ENCODE data around the gene POMP.

POMP gene

GRCh38 chr13:28623782-28624706 lies 34.9 kb upstream of the POMP start:
- Histone ChIP-seq H3K4me3 (ENCODE audit: low read depth, low read length) (no peak overlapping the region), H3K36me3 (ENCODE audit: control insufficient read depth, insufficient read depth, low read length) (no peaks in the 10 kb centered on the region), H3K4me1 (ENCODE audit: control insufficient read depth, insufficient read depth, low read length) (no peaks in the 10 kb centered on the region)

GRCh38 chr13:28624707-28625432 lies 34.1 kb upstream of the POMP start:
- no peaks in the 10 kb centered on the region for H3K4me1 ChIP-seq (ENCODE audit: control insufficient read depth, insufficient read depth, low read length)
- no peaks in the 10 kb centered on the region for H3K36me3 ChIP-seq (ENCODE audit: control insufficient read depth, insufficient read depth, low read length)
- H3K27me3 ChIP-seq (ENCODE audit: control insufficient read depth, insufficient read depth, low read length), result no peaks in the 10 kb centered on the region
- H3K9ac ChIP-seq (ENCODE audit: low read depth, low read length), result no peak overlapping the region
- H3K4me3 ChIP-seq (ENCODE audit: low read depth, low read length), result no peak overlapping the region
- no peaks in the 10 kb centered on the region for H3K9me3 ChIP-seq (ENCODE audit: control insufficient read depth, insufficient read depth, low read length)

More at GRCh38 chr13:28623782-28624706, 34.9 kb upstream of the POMP start:
- Histone ChIP-seq H3K9ac (ENCODE audit: low read depth, low read length) (no peak overlapping the region), H3K9me3 (ENCODE audit: control insufficient read depth, insufficient read depth, low read length) (no peaks in the 10 kb centered on the region), H3K27me3 (ENCODE audit: control insufficient read depth, insufficient read depth, low read length) (no peaks in the 10 kb centered on the region)

- H3K4me3 ChIP-seq (ENCODE audit: low read depth, low read length), result no peak overlapping the region
- H3K9me3 ChIP-seq (ENCODE audit: control insufficient read depth, insufficient read depth, low read length), result no peaks in the 10 kb centered on the region
- H3K36me3 ChIP-seq (ENCODE audit: control insufficient read depth, insufficient read depth, low read length), result no peaks in the 10 kb centered on the region
- no peaks in the 10 kb centered on the region for H3K27me3 ChIP-seq (ENCODE audit: control insufficient read depth, insufficient read depth, low read length)
- H3K9ac ChIP-seq (ENCODE audit: low read depth, low read length), result no peak overlapping the region
- no peaks in the 10 kb centered on the region for H3K4me1 ChIP-seq (ENCODE audit: control insufficient read depth, insufficient read depth, low read length)
Observed at GRCh38 chr13:28626266-28626665, 32.7 kb upstream of the POMP start.

GRCh38 chr13:28628241-28628640 lies 30.7 kb upstream of the POMP start:
- Histone ChIP-seq H3K4me1 (ENCODE audit: control insufficient read depth, insufficient read depth, low read length) (no peaks in the 10 kb centered on the region), H3K36me3 (ENCODE audit: control insufficient read depth, insufficient read depth, low read length) (no peaks in the 10 kb centered on the region), H3K27me3 (ENCODE audit: control insufficient read depth, insufficient read depth, low read length) (no peaks in the 10 kb centered on the region), H3K9me3 (ENCODE audit: control insufficient read depth, insufficient read depth, low read length) (no peaks in the 10 kb centered on the region), H3K9ac (ENCODE audit: low read depth, low read length) (no peak overlapping the region), H3K4me3 (ENCODE audit: low read depth, low read length) (no peak overlapping the region)

GRCh38 chr13:28630869-28631268 lies 28.1 kb upstream of the POMP start:
- no peak overlapping the region for H3K9ac ChIP-seq (ENCODE audit: low read depth, low read length)
- no peaks in the 10 kb centered on the region for H3K4me1 ChIP-seq (ENCODE audit: control insufficient read depth, insufficient read depth, low read length)
- H3K4me3 ChIP-seq (ENCODE audit: low read depth, low read length), result no peak overlapping the region
- no peaks in the 10 kb centered on the region for H3K9me3 ChIP-seq (ENCODE audit: control insufficient read depth, insufficient read depth, low read length)
- H3K27me3 ChIP-seq (ENCODE audit: control insufficient read depth, insufficient read depth, low read length), result no peaks in the 10 kb centered on the region
- H3K36me3 ChIP-seq (ENCODE audit: control insufficient read depth, insufficient read depth, low read length), result no peaks in the 10 kb centered on the region

- no peaks in the 10 kb centered on the region for H3K4me1 ChIP-seq (ENCODE audit: control insufficient read depth, insufficient read depth, low read length)
- H3K27me3 ChIP-seq (ENCODE audit: control insufficient read depth, insufficient read depth, low read length), result no peaks in the 10 kb centered on the region
- no peak overlapping the region for H3K9ac ChIP-seq (ENCODE audit: low read depth, low read length)
- no peaks in the 10 kb centered on the region for H3K9me3 ChIP-seq (ENCODE audit: control insufficient read depth, insufficient read depth, low read length)
- no peak overlapping the region for H3K4me3 ChIP-seq (ENCODE audit: low read depth, low read length)
- no peaks in the 10 kb centered on the region for H3K36me3 ChIP-seq (ENCODE audit: control insufficient read depth, insufficient read depth, low read length)
Observed at GRCh38 chr13:28631801-28632200, 27.1 kb upstream of the POMP start.

- no peak overlapping the region for H3K4me3 ChIP-seq (ENCODE audit: low read depth, low read length)
- no peaks in the 10 kb centered on the region for H3K36me3 ChIP-seq (ENCODE audit: control insufficient read depth, insufficient read depth, low read length)
- no peaks in the 10 kb centered on the region for H3K9me3 ChIP-seq (ENCODE audit: control insufficient read depth, insufficient read depth, low read length)
- no peak overlapping the region for H3K9ac ChIP-seq (ENCODE audit: low read depth, low read length)
- H3K27me3 ChIP-seq (ENCODE audit: control insufficient read depth, insufficient read depth, low read length), result no peaks in the 10 kb centered on the region
- H3K4me1 ChIP-seq (ENCODE audit: control insufficient read depth, insufficient read depth, low read length), result peaks cover 6% of the 10 kb centered on the region
Observed at GRCh38 chr13:28636069-28636468, 22.9 kb upstream of the POMP start.

- no peak overlapping the region for H3K4me3 ChIP-seq (ENCODE audit: low read depth, low read length)
- H3K9ac ChIP-seq (ENCODE audit: low read depth, low read length), result no peak overlapping the region
- H3K4me1 ChIP-seq (ENCODE audit: control insufficient read depth, insufficient read depth, low read length), result peaks cover 6% of the 10 kb centered on the region
- no peaks in the 10 kb centered on the region for H3K36me3 ChIP-seq (ENCODE audit: control insufficient read depth, insufficient read depth, low read length)
- no peaks in the 10 kb centered on the region for H3K27me3 ChIP-seq (ENCODE audit: control insufficient read depth, insufficient read depth, low read length)
- no peaks in the 10 kb centered on the region for H3K9me3 ChIP-seq (ENCODE audit: control insufficient read depth, insufficient read depth, low read length)
Observed at GRCh38 chr13:28636677-28637317, 22.1 kb upstream of the POMP start.

GRCh38 chr13:28637714-28638355 lies 21.1 kb upstream of the POMP start:
- H3K4me1 ChIP-seq (ENCODE audit: control insufficient read depth, insufficient read depth, low read length), result peaks cover 6% of the 10 kb centered on the region
- no peak overlapping the region for H3K9ac ChIP-seq (ENCODE audit: low read depth, low read length)

GRCh38 chr13:28638756-28639155 lies 20.2 kb upstream of the POMP start:
- Histone ChIP-seq H3K4me3 (ENCODE audit: low read depth, low read length) (no peak overlapping the region), H3K27me3 (ENCODE audit: control insufficient read depth, insufficient read depth, low read length) (no peaks in the 10 kb centered on the region), H3K36me3 (ENCODE audit: control insufficient read depth, insufficient read depth, low read length) (no peaks in the 10 kb centered on the region), H3K4me1 (ENCODE audit: control insufficient read depth, insufficient read depth, low read length) (peaks cover 6% of the 10 kb centered on the region), H3K9ac (ENCODE audit: low read depth, low read length) (no peak overlapping the region), H3K9me3 (ENCODE audit: control insufficient read depth, insufficient read depth, low read length) (no peaks in the 10 kb centered on the region)

More at GRCh38 chr13:28637714-28638355, 21.1 kb upstream of the POMP start:
- Histone ChIP-seq H3K27me3 (ENCODE audit: control insufficient read depth, insufficient read depth, low read length) (no peaks in the 10 kb centered on the region), H3K9me3 (ENCODE audit: control insufficient read depth, insufficient read depth, low read length) (no peaks in the 10 kb centered on the region), H3K36me3 (ENCODE audit: control insufficient read depth, insufficient read depth, low read length) (no peaks in the 10 kb centered on the region), H3K4me3 (ENCODE audit: low read depth, low read length) (no peak overlapping the region)

- Histone ChIP-seq H3K9me3 (ENCODE audit: control insufficient read depth, insufficient read depth, low read length) (no peaks in the 10 kb centered on the region), H3K9ac (ENCODE audit: low read depth, low read length) (no peak overlapping the region)
Observed at GRCh38 chr13:28640861-28641599, 17.9 kb upstream of the POMP start.

More at GRCh38 chr13:28640861-28641599, 17.9 kb upstream of the POMP start:
- H3K27me3 ChIP-seq (ENCODE audit: control insufficient read depth, insufficient read depth, low read length), result no peaks in the 10 kb centered on the region
- no peaks in the 10 kb centered on the region for H3K36me3 ChIP-seq (ENCODE audit: control insufficient read depth, insufficient read depth, low read length)
- H3K4me1 ChIP-seq (ENCODE audit: control insufficient read depth, insufficient read depth, low read length), result peaks cover 6% of the 10 kb centered on the region
- no peak overlapping the region for H3K4me3 ChIP-seq (ENCODE audit: low read depth, low read length)

Measured in iPS-15b (cell line).